ENCODE measurements around the gene SIMC1. TPM values are rescaled to one million over a fixed set of nuclear protein-coding genes. Genes with fewer than 3 reads are reported as not detected.
"Not testable (repeated sequence)": the region's sequence is repeated elsewhere in the genome, so short reads cannot be mapped to it uniquely, and the experiment has no call there.

The SIMC1 gene
- total RNA-seq, 1 experiment from 2014 or later = 19.7 TPM

GRCh38 chr5:176194238-176195083 is 43.8 kb upstream of the SIMC1 start:
- CTCF ChIA-PET; ATAC-seq; H3K27ac ChIP-seq (ENCODE audit: low read depth, low read length); RAD21 ChIA-PET (ENCODE audit: low non-redundant PET in 1 of 2, low total read pairs in 2 of 2, uncharacterized antibody in 2 of 2, unreplicated experiment in 2 of 2); H2AFZ ChIP-seq (ENCODE audit: low read depth, low read length, poor library complexity, severe bottlenecking); H3K27me3 ChIP-seq (ENCODE audit: insufficient read depth, low read length); BruUV-seq (replicated peaks); H3K9me2 ChIP-seq (ENCODE audit: insufficient read depth); H3K36me3 ChIP-seq (ENCODE audit: control insufficient read depth in 1 of 2, insufficient read depth in 2 of 2, low read length in 2 of 2); POLR2A ChIA-PET; H3K9ac ChIP-seq (ENCODE audit: low read length); H3K9me3 ChIP-seq (ENCODE audit: control insufficient read depth in 1 of 2, insufficient read depth in 1 of 2, low read depth in 1 of 2, low read length in 2 of 2); intact Hi-C loops (cut with micrococcal nuclease); DNase-seq (ENCODE audit: low read depth, low spot score); H3K4me1 ChIP-seq (ENCODE audit: control insufficient read depth in 1 of 2, insufficient read depth in 2 of 2, low read length in 2 of 2); H3K4me3 ChIP-seq (replicated peaks in 1 of 2; ENCODE audit: low read depth in 1 of 2, low read length in 2 of 2); H4K20me1 ChIP-seq (ENCODE audit: insufficient read depth); H3K79me2 ChIP-seq (ENCODE audit: insufficient read depth, low read length); H3K4me2 ChIP-seq (ENCODE audit: low read length): not testable (repeated sequence)

- H3K4me3 ChIP-seq (replicated peaks in 1 of 2; ENCODE audit: low read depth in 1 of 2, low read length in 2 of 2); H3K79me2 ChIP-seq (ENCODE audit: insufficient read depth, low read length); H3K9ac ChIP-seq (ENCODE audit: low read length); CTCF ChIA-PET; POLR2A ChIA-PET; DNase-seq (ENCODE audit: low read depth, low spot score); ATAC-seq; BruUV-seq (replicated peaks); H3K27me3 ChIP-seq (ENCODE audit: insufficient read depth, low read length); H3K4me2 ChIP-seq (ENCODE audit: low read length); H2AFZ ChIP-seq (ENCODE audit: low read depth, low read length, poor library complexity, severe bottlenecking); H3K9me3 ChIP-seq (ENCODE audit: control insufficient read depth in 1 of 2, insufficient read depth in 1 of 2, low read depth in 1 of 2, low read length in 2 of 2); H3K9me2 ChIP-seq (ENCODE audit: insufficient read depth); H3K4me1 ChIP-seq (ENCODE audit: control insufficient read depth in 1 of 2, insufficient read depth in 2 of 2, low read length in 2 of 2); RAD21 ChIA-PET (ENCODE audit: low non-redundant PET in 1 of 2, low total read pairs in 2 of 2, uncharacterized antibody in 2 of 2, unreplicated experiment in 2 of 2); intact Hi-C loops (cut with micrococcal nuclease); H4K20me1 ChIP-seq (ENCODE audit: insufficient read depth); H3K36me3 ChIP-seq (ENCODE audit: control insufficient read depth in 1 of 2, insufficient read depth in 2 of 2, low read length in 2 of 2); H3K27ac ChIP-seq (ENCODE audit: low read depth, low read length): not testable (repeated sequence)
These were observed 43.2 kb upstream of the SIMC1 start for GRCh38 chr5:176195084-176195413.

- H3K9me2 ChIP-seq (ENCODE audit: insufficient read depth); POLR2A ChIA-PET; H4K20me1 ChIP-seq (ENCODE audit: insufficient read depth); H3K9ac ChIP-seq (ENCODE audit: low read length); CTCF ChIA-PET; RAD21 ChIA-PET (ENCODE audit: low non-redundant PET in 1 of 2, low total read pairs in 2 of 2, uncharacterized antibody in 2 of 2, unreplicated experiment in 2 of 2); H2AFZ ChIP-seq (ENCODE audit: low read depth, low read length, poor library complexity, severe bottlenecking); DNase-seq (ENCODE audit: low read depth, low spot score); H3K4me3 ChIP-seq (replicated peaks in 1 of 2; ENCODE audit: low read depth in 1 of 2, low read length in 2 of 2); intact Hi-C loops (cut with micrococcal nuclease); H3K27me3 ChIP-seq (ENCODE audit: insufficient read depth, low read length); H3K79me2 ChIP-seq (ENCODE audit: insufficient read depth, low read length); H3K36me3 ChIP-seq (ENCODE audit: control insufficient read depth in 1 of 2, insufficient read depth in 2 of 2, low read length in 2 of 2); H3K4me2 ChIP-seq (ENCODE audit: low read length); H3K4me1 ChIP-seq (ENCODE audit: control insufficient read depth in 1 of 2, insufficient read depth in 2 of 2, low read length in 2 of 2); H3K9me3 ChIP-seq (ENCODE audit: control insufficient read depth in 1 of 2, insufficient read depth in 1 of 2, low read depth in 1 of 2, low read length in 2 of 2); ATAC-seq; BruUV-seq (replicated peaks); H3K27ac ChIP-seq (ENCODE audit: low read depth, low read length): not testable (repeated sequence)
These were observed 42.6 kb upstream of the SIMC1 start for GRCh38 chr5:176195487-176196207.

- H3K9ac ChIP-seq (ENCODE audit: low read length); POLR2A ChIA-PET; intact Hi-C loops (cut with micrococcal nuclease); H4K20me1 ChIP-seq (ENCODE audit: insufficient read depth); H3K9me3 ChIP-seq (ENCODE audit: control insufficient read depth in 1 of 2, insufficient read depth in 1 of 2, low read depth in 1 of 2, low read length in 2 of 2); CTCF ChIA-PET; DNase-seq (ENCODE audit: low read depth, low spot score); H3K4me1 ChIP-seq (ENCODE audit: control insufficient read depth in 1 of 2, insufficient read depth in 2 of 2, low read length in 2 of 2); H2AFZ ChIP-seq (ENCODE audit: low read depth, low read length, poor library complexity, severe bottlenecking); H3K27ac ChIP-seq (ENCODE audit: low read depth, low read length); H3K4me3 ChIP-seq (replicated peaks in 1 of 2; ENCODE audit: low read depth in 1 of 2, low read length in 2 of 2); H3K27me3 ChIP-seq (ENCODE audit: insufficient read depth, low read length); H3K36me3 ChIP-seq (ENCODE audit: control insufficient read depth in 1 of 2, insufficient read depth in 2 of 2, low read length in 2 of 2); H3K79me2 ChIP-seq (ENCODE audit: insufficient read depth, low read length); H3K4me2 ChIP-seq (ENCODE audit: low read length); ATAC-seq; BruUV-seq (replicated peaks); RAD21 ChIA-PET (ENCODE audit: low non-redundant PET in 1 of 2, low total read pairs in 2 of 2, uncharacterized antibody in 2 of 2, unreplicated experiment in 2 of 2); H3K9me2 ChIP-seq (ENCODE audit: insufficient read depth): not testable (repeated sequence)
These were observed 41.4 kb upstream of the SIMC1 start for GRCh38 chr5:176196781-176197180.
